ENCODE measurements around the gene GATA5.

GATA5 gene

GRCh38 chr20:62420846-62421715 is 54.7 kb downstream of the GATA5 start:
- no peak for TF ChIP-seq CTCF (IDR thresholded peaks at IDR 0.05; ENCODE audit: borderline replicate concordance, insufficient read depth, low read depth, low read length)
- H3K4me3 ChIP-seq (ENCODE audit: low read depth, low read length), result no peak overlapping the region

GRCh38 chr20:62419759-62420158 is 56.0 kb downstream of the GATA5 start:
- TF ChIP-seq CTCF (IDR thresholded peaks at IDR 0.05; ENCODE audit: borderline replicate concordance, insufficient read depth, low read depth, low read length), result no peak
- H3K4me3 ChIP-seq (ENCODE audit: low read depth, low read length), result no peak overlapping the region

GRCh38 chr20:62418709-62419487 is 56.9 kb downstream of the GATA5 start:
- TF ChIP-seq CTCF (IDR thresholded peaks at IDR 0.05; ENCODE audit: borderline replicate concordance, insufficient read depth, low read depth, low read length), result no peak
- no peak overlapping the region for H3K4me3 ChIP-seq (ENCODE audit: low read depth, low read length)

GRCh38 chr20:62417981-62418708 is 57.6 kb downstream of the GATA5 start:
- H3K4me3 ChIP-seq (ENCODE audit: low read depth, low read length), result no peak overlapping the region
- no peak for TF ChIP-seq CTCF (IDR thresholded peaks at IDR 0.05; ENCODE audit: borderline replicate concordance, insufficient read depth, low read depth, low read length)

- no peak overlapping the region for H3K4me3 ChIP-seq (ENCODE audit: low read depth, low read length)
- TF ChIP-seq CTCF (IDR thresholded peaks at IDR 0.05; ENCODE audit: borderline replicate concordance, insufficient read depth, low read depth, low read length), result no peak
Measured at GRCh38 chr20:62416651-62417637, 58.9 kb downstream of the GATA5 start.

Data from GM12875 (cell line).